Gastrocnemius medialis (tissue), 4 donors: ENCODE data around the gene SLC43A3. TPM values are rescaled to one million over a fixed set of nuclear protein-coding genes. Genes with fewer than 3 reads are reported as not detected.

Source experiments
- ATAC-seq, 2 donors: fragments of 150-250 bp; one replicate each; pipeline ENCODE4 v1.9.1; 2016
- DNase-seq, 2 donors: peaks; one replicate each; pipeline ENCODE4 v3.0.0-alpha.2; 2019
- H3K27ac ChIP-seq, 4 donors: fragments of 200-600 bp; sonication (generic); 1 replicate in 1 of 4; 2 replicates in 3 of 4; pipeline ENCODE4 v1.5.1; 2016 to 2018; ENCODE audit warnings: mild to moderate bottlenecking in 2 of 4, moderate library complexity in 1 of 4
- H3K27me3 ChIP-seq, 3 donors: fragments of 200-600 bp; sonication (generic) in 2 of 3; 1 replicate in 1 of 3; 2 replicates in 2 of 3; pipeline versions ENCODE4 v1.5.1 to v1.6.0; 2016 to 2019; ENCODE audit warnings: mild to moderate bottlenecking in 1 of 3, moderate library complexity in 1 of 3
- H3K36me3 ChIP-seq, 2 donors: fragments of 200-600 bp; sonication (generic) in 1 of 2; one replicate each; pipeline ENCODE4 v1.5.1; 2017 to 2018
- H3K4me1 ChIP-seq, 2 donors: fragments of 200-600 bp; sonication (generic) in 1 of 2; one replicate each; pipeline ENCODE4 v1.5.1; 2016 to 2017; ENCODE audit warnings: mild to moderate bottlenecking in 2 of 2
- H3K4me3 ChIP-seq, 4 donors: fragments of 200-600 bp; sonication (generic) in 3 of 4; 1 replicate in 1 of 4; 2 replicates in 3 of 4; pipeline ENCODE4 v1.5.1; 2016 to 2019; ENCODE audit warnings: mild to moderate bottlenecking in 2 of 4
- H3K9me3 ChIP-seq, 3 donors: fragments of 200-600 bp; sonication (generic) in 2 of 3; 1 replicate in 1 of 3; 2 replicates in 2 of 3; pipeline ENCODE4 v1.5.1; 2016 to 2019
- CTCF ChIP-seq, 5 experiments: fragments of 450-650 bp in 3 of 5; fragments of 200-600 bp in 2 of 5; sonication (generic) in 2 of 5; IDR thresholded peaks in 4 of 5; conservative IDR thresholded peaks in 1 of 5; 1 replicate in 4 of 5; 2 replicates in 1 of 5; pipeline ENCODE4 v1.5.1; 2016 to 2019; ENCODE audit warnings: antibody characterized with exemption in 5 of 5, mild to moderate bottlenecking in 3 of 5, moderate library complexity in 3 of 5
- POLR2A ChIP-seq, 2 donors: fragments of 450-650 bp; IDR thresholded peaks; one replicate each; pipeline ENCODE4 v1.6.1; 2017; ENCODE audit warnings: antibody characterized with exemption in 2 of 2, mild to moderate bottlenecking in 2 of 2, moderate library complexity in 2 of 2
- in situ Hi-C, 4 donors: fragments of 200-750 bp; cut with MboI; loops; one replicate each; pipeline versions ENCODE4 v1.15.0 to v1.8.0; 2017; ENCODE audit warnings: low sequenced_read_pairs in 4 of 4
- intact Hi-C: fragments of 100-400 bp; cut with DNase I; formaldehyde crosslinking; loops from one replicate; pipeline ENCODE4 v1.15.1; 2023; ENCODE audit warnings: low total_unique reads
- total RNA-seq, 4 donors: library from RNA; depleted of rRNA; stranded (reverse); fragments of >200 nt; gene quantifications; one replicate each; pipeline versions ENCODE4 v1.1.0 to v1.2.3, GENCODE V29; 2016

SLC43A3 gene
- total RNA-seq, 4 donors from 2014 or later, result 13.9 to 22.5 (median 20.3) TPM

GRCh38 chr11:57434640-57435546, 8.0 kb upstream of the SLC43A3 start:
- ATAC-seq, result peak; percentile 87 to 93
- no peak for DNase-seq
- Histone ChIP-seq H3K36me3 (no peaks in the 10 kb centered on the region), H3K4me3 (no peak overlapping the region), H3K27me3 (no peaks in the 10 kb centered on the region), H3K9me3 (no peaks in the 10 kb centered on the region), H3K4me1 (no peaks in the 10 kb centered on the region), H3K27ac (peak overlapping the region in 3 of 4 donors; percentile 14 to 42 (median 26))
- TF ChIP-seq CTCF (IDR thresholded peaks at IDR 0.05 in 4 of 5, conservative IDR thresholded peaks at IDR 0.05 in 1 of 5), result no peak
- TF ChIP-seq POLR2A (IDR thresholded peaks at IDR 0.05), result no peak
- intact Hi-C loops, result no loop called here
- in situ Hi-C loops, result no loop called here

GRCh38 chr11:57432714-57433163, 5.8 kb upstream of the SLC43A3 start:
- Histone ChIP-seq H3K27me3 (no peaks in the 10 kb centered on the region), H3K4me1 (peaks cover 2 to 4% of the 10 kb centered on the region in 2 donors), H3K9me3 (no peaks in the 10 kb centered on the region), H3K27ac (no peak overlapping the region), H3K4me3 (no peak overlapping the region), H3K36me3 (no peaks in the 10 kb centered on the region)
- in situ Hi-C loops (no loop called here), intact Hi-C loops (no loop called here)
- ATAC-seq, result no peak
- no peak for DNase-seq
- TF ChIP-seq CTCF (IDR thresholded peaks at IDR 0.05 in 4 of 5, conservative IDR thresholded peaks at IDR 0.05 in 1 of 5), result no peak
- no peak for TF ChIP-seq POLR2A (IDR thresholded peaks at IDR 0.05)

GRCh38 chr11:57432149-57432561, 5.2 kb upstream of the SLC43A3 start:
- no peak overlapping the region for H3K4me3 ChIP-seq
- H3K27ac ChIP-seq, result no peak overlapping the region
- in situ Hi-C loops (no loop called here), intact Hi-C loops (no loop called here)
- no peak for TF ChIP-seq CTCF (IDR thresholded peaks at IDR 0.05 in 4 of 5, conservative IDR thresholded peaks at IDR 0.05 in 1 of 5)
- TF ChIP-seq POLR2A (IDR thresholded peaks at IDR 0.05), result no peak
- ATAC-seq (no peak), DNase-seq (no peak)
- H3K36me3 ChIP-seq, result no peaks in the 10 kb centered on the region
- H3K9me3 ChIP-seq, result no peaks in the 10 kb centered on the region
- no peaks in the 10 kb centered on the region for H3K27me3 ChIP-seq
- H3K4me1 ChIP-seq, result peaks cover 8 to 10% of the 10 kb centered on the region in 2 donors

GRCh38 chr11:57430952-57431351, 4.0 kb upstream of the SLC43A3 start:
- TF ChIP-seq POLR2A (IDR thresholded peaks at IDR 0.05), result no peak
- no peak for TF ChIP-seq CTCF (IDR thresholded peaks at IDR 0.05 in 4 of 5, conservative IDR thresholded peaks at IDR 0.05 in 1 of 5)
- ATAC-seq (no peak), DNase-seq (no peak)
- no peaks in the 10 kb centered on the region for H3K9me3 ChIP-seq
- peaks cover 19 to 22% of the 10 kb centered on the region in 2 donors for H3K4me1 ChIP-seq
- H3K4me3 ChIP-seq, result no peak overlapping the region
- no peaks in the 10 kb centered on the region for H3K27me3 ChIP-seq
- no peak overlapping the region for H3K27ac ChIP-seq
- in situ Hi-C loops (no loop called here), intact Hi-C loops (no loop called here)
- no peaks in the 10 kb centered on the region for H3K36me3 ChIP-seq
